RWPE2 (cell line): ENCODE measurements around the gene PDCD1.

Experiments
- ATAC-seq: fragments of 200-7000 bp; cut with Tn5 transposase; 3 replicates; pipeline ENCODE4 v1.9.1; 2021; ENCODE audit warnings: low read depth
- DNase-seq: peaks from one replicate; pipeline ENCODE4 v3.0.0-alpha.2; 2020; ENCODE audit warnings: low spot score
- H3K27ac ChIP-seq: fragments of 450-650 bp; 2 replicates; pipeline ENCODE4 v1.5.1; 2017; ENCODE audit warnings: mild to moderate bottlenecking; ENCODE audit not compliant: poor library complexity, severe bottlenecking
- H3K27me3 ChIP-seq: fragments of 250-450 bp; sonication (Bioruptor Pico); 2 replicates; pipeline ENCODE4 v1.5.1; 2021; ENCODE audit warnings: mild to moderate bottlenecking, moderate library complexity; ENCODE audit not compliant: insufficient read depth, poor library complexity, severe bottlenecking
- H3K36me3 ChIP-seq: fragments of 250-450 bp; sonication (Bioruptor Pico); 2 replicates; pipeline ENCODE4 v1.5.1; 2020; ENCODE audit warnings: low read depth, mild to moderate bottlenecking, moderate library complexity
- H3K4me1 ChIP-seq: fragments of 250-450 bp; sonication (Bioruptor Pico); 2 replicates; pipeline ENCODE4 v1.5.1; 2021; ENCODE audit warnings: mild to moderate bottlenecking, moderate library complexity; ENCODE audit not compliant: insufficient read depth, poor library complexity, severe bottlenecking
- H3K4me3 ChIP-seq: fragments of 250-450 bp; sonication (Bioruptor Pico); 2 replicates; pipeline ENCODE4 v1.5.1; 2021; ENCODE audit warnings: mild to moderate bottlenecking, moderate library complexity; ENCODE audit not compliant: severe bottlenecking
- H3K9me3 ChIP-seq: fragments of 250-450 bp; sonication (Bioruptor Pico); 2 replicates; pipeline ENCODE4 v1.5.1; 2021; ENCODE audit warnings: mild to moderate bottlenecking, moderate library complexity; ENCODE audit not compliant: severe bottlenecking
- CTCF ChIP-seq: fragments of 450-650 bp; IDR thresholded peaks from one replicate; pipeline ENCODE4 v1.5.1; 2017; ENCODE audit warnings: mild to moderate bottlenecking, moderate library complexity; ENCODE audit not compliant: poor library complexity, severe bottlenecking

The PDCD1 gene

GRCh38 chr2:241867776-241868420 lies 9.2 kb upstream of the PDCD1 start:
- Histone ChIP-seq H3K9me3 (no peaks in the 10 kb centered on the region), H3K4me3 (no peak overlapping the region), H3K36me3 (no peaks in the 10 kb centered on the region), H3K27me3 (no peaks in the 10 kb centered on the region), H3K4me1 (no peaks in the 10 kb centered on the region), H3K27ac (no peak overlapping the region)
- ATAC-seq (no peak), DNase-seq (no peak)
- no peak for TF ChIP-seq CTCF

- Histone ChIP-seq H3K36me3 (no peaks in the 10 kb centered on the region), H3K4me3 (no peak overlapping the region), H3K27me3 (no peaks in the 10 kb centered on the region), H3K4me1 (no peaks in the 10 kb centered on the region), H3K27ac (no peak overlapping the region), H3K9me3 (no peaks in the 10 kb centered on the region)
- DNase-seq (no peak), ATAC-seq (peak; percentile 4; the same call in 1 of the 3 replicates)
- TF ChIP-seq CTCF = no peak
These were observed 8.3 kb upstream of the PDCD1 start for GRCh38 chr2:241866790-241867645.

GRCh38 chr2:241865957-241866789 lies 7.5 kb upstream of the PDCD1 start:
- no peak overlapping the region for H3K27ac ChIP-seq
- no peak for TF ChIP-seq CTCF
- no peaks in the 10 kb centered on the region for H3K4me1 ChIP-seq
- no peaks in the 10 kb centered on the region for H3K36me3 ChIP-seq
- H3K9me3 ChIP-seq = no peaks in the 10 kb centered on the region
- ATAC-seq (peak; percentile 40), DNase-seq (no peak)
- H3K4me3 ChIP-seq = no peak overlapping the region
- no peaks in the 10 kb centered on the region for H3K27me3 ChIP-seq

- no peak for TF ChIP-seq CTCF
- H3K4me1 ChIP-seq = no peaks in the 10 kb centered on the region
- H3K4me3 ChIP-seq = no peak overlapping the region
- H3K27ac ChIP-seq = no peak overlapping the region
- ATAC-seq = no peak
- no peak for DNase-seq
- no peaks in the 10 kb centered on the region for H3K27me3 ChIP-seq
- H3K36me3 ChIP-seq = no peaks in the 10 kb centered on the region
- no peaks in the 10 kb centered on the region for H3K9me3 ChIP-seq
These were observed 6.8 kb upstream of the PDCD1 start for GRCh38 chr2:241865416-241865956.
